ENCODE data around the gene TBC1D22A. TPM values are rescaled to one million over a fixed set of nuclear protein-coding genes. Genes with fewer than 3 reads are reported as not detected.

TBC1D22A gene
- total and polyA plus RNA-seq, 10 of the 15 experiments (the other 5 are each of a cell fraction or from before 2014, with no cell fraction given): 0.63 to 44.7 (median 27.4) TPM

GRCh38 chr22:47084226-47084625 is 321.8 kb downstream of the TBC1D22A start (continued):
- TF ChIP-seq BMI1 (IDR thresholded peaks at IDR 0.05; ENCODE audit: borderline replicate concordance) (no peak), FOXK2 (IDR thresholded peaks at IDR 0.05) (no peak), PAX8 (IDR thresholded peaks at IDR 0.05) (no peak), FOS (IDR thresholded peaks at IDR 0.05; ENCODE audit: borderline replicate concordance, extremely low read depth, insufficient read length) (no peak), MTA2 (IDR thresholded peaks at IDR 0.05; ENCODE audit: low read depth) (no peak), PBX3 (IDR thresholded peaks at IDR 0.05; ENCODE audit: insufficient replicate concordance, low read depth, low read length) (no peak), BHLHE40 (IDR thresholded peaks at IDR 0.05; ENCODE audit: borderline replicate concordance in 1 of 2, low read depth in 2 of 2, low read length in 1 of 2) (no peak), ZNF384 (IDR thresholded peaks at IDR 0.05; ENCODE audit: borderline replicate concordance, low read depth, low read length) (no peak), CBFB (IDR thresholded peaks at IDR 0.05; ENCODE audit: low read depth) (no peak)

- Histone ChIP-seq H3K4me2 (ENCODE audit: control insufficient read depth, insufficient read depth) (no peak overlapping the region), H4K20me1 (ENCODE audit: control insufficient read depth, insufficient read depth) (no peaks in the 10 kb centered on the region), H3K9ac (ENCODE audit: control insufficient read depth, insufficient read depth, low read length) (no peak overlapping the region), H3K4me1 (ENCODE audit: control insufficient read depth, insufficient read depth, low read length) (no peaks in the 10 kb centered on the region), H3K79me2 (ENCODE audit: control insufficient read depth, insufficient read depth, low read length) (no peaks in the 10 kb centered on the region), H3K27ac (ENCODE audit: control insufficient read depth, insufficient read depth) (no peak overlapping the region), H2AFZ (ENCODE audit: control insufficient read depth, low read depth, low read length) (no peak overlapping the region), H3K9me3 (replicated peaks; ENCODE audit: control insufficient read depth, insufficient read depth, low read length) (no peaks in the 10 kb centered on the region; the same call in 2 of the 3 replicates), H3K27me3 (replicated peaks in 1 of 2; ENCODE audit: control insufficient read depth in 2 of 2, insufficient read depth in 2 of 2, low read length in 1 of 2) (no peaks in the 10 kb centered on the region), H3K4me3 (no peak overlapping the region), H3K36me3 (ENCODE audit: control insufficient read depth in 2 of 2, insufficient read depth in 2 of 2, low read length in 1 of 2) (no peaks in the 10 kb centered on the region; a peak in 2 of 4 replicates)
- 96% methylated on average over 15 of the region's 17 CpGs for WGBS (ENCODE audit: insufficient coverage, insufficient replicate concordance, low lambda C conversion rate, missing lambda C conversion rate)
- RAD21 ChIA-PET (ENCODE audit: unreplicated experiment): no interaction called here
- POLR2A ChIA-PET: no interaction called here
- CTCF ChIA-PET: no interaction called here
- ATAC-seq (no peak), FAIRE-seq (no peak), DNase-seq (ENCODE audit: low read depth, low spot score) (no peak)
- no TSS peak for BruUV-seq (replicated peaks)
- intact Hi-C loops (cut with micrococcal nuclease; ENCODE audit: unreplicated experiment): no loop called here
- SMC1A ChIA-PET (ENCODE audit: uncharacterized antibody, unreplicated experiment): no interaction called here
- in situ Hi-C loops (cut with MboI): loop anchor here (10.0 kb wide), 1 partner anchor 62 kb away; no protein-coding TSS in a partner anchor
- TF ChIP-seq GABPA (IDR thresholded peaks at IDR 0.05; ENCODE audit: low read depth): no peak
- TF ChIP-seq MEF2B (IDR thresholded peaks at IDR 0.05; ENCODE audit: partially characterized antibody, poor library complexity, severe bottlenecking): no peak
- TF ChIP-seq E4F1 (IDR thresholded peaks at IDR 0.05; ENCODE audit: borderline replicate concordance, partially characterized antibody): no peak
- no peak for TF ChIP-seq TAF1 (IDR thresholded peaks at IDR 0.05; ENCODE audit: borderline replicate concordance, low read depth, low read length)
- TF ChIP-seq SIX5 (IDR thresholded peaks at IDR 0.05; ENCODE audit: low read depth, low read length, severe bottlenecking): no peak
- no peak for TF ChIP-seq POU2F2 (IDR thresholded peaks at IDR 0.05; ENCODE audit: borderline replicate concordance, low read depth, low read length)
- no peak for TF ChIP-seq HCFC1 (IDR thresholded peaks at IDR 0.05; ENCODE audit: low read length)
- TF ChIP-seq ZNF217 (IDR thresholded peaks at IDR 0.05): no peak
- TF ChIP-seq MEF2A (IDR thresholded peaks at IDR 0.05; ENCODE audit: insufficient read depth, low read depth, low read length): no peak
- TF ChIP-seq CREM (IDR thresholded peaks at IDR 0.05; ENCODE audit: low read depth): no peak
Observed at GRCh38 chr22:47086596-47087248, 324.3 kb downstream of the TBC1D22A start.

Data from GM12878 (cell line).